Measurements from ENCODE around the gene RAD9A. TPM values are rescaled to one million over a fixed set of nuclear protein-coding genes. Genes with fewer than 3 reads are reported as not detected.

The RAD9A gene
- total RNA-seq, 1 experiment from 2014 or later = 26.9 TPM

GRCh38 chr11:67353317-67354074, 38.3 kb upstream of the RAD9A start, which contains the start of gene POLD4:
TSS of gene POLD4 (minus strand) at chr11:67353546. CDS start at chr11:67353399, 147 bp downstream.
- peak; percentile 98 for DNase-seq
- no peaks in the 10 kb centered on the region for H3K9me3 Mint-ChIP-seq (ENCODE audit: low read depth, unreplicated experiment)
- TF ChIP-seq CTCF (IDR thresholded peaks at IDR 0.05; ENCODE audit: unreplicated experiment) = no peak
- no TSS peak for BruUV-seq (replicated peaks)
- H3K27ac Mint-ChIP-seq (ENCODE audit: unreplicated experiment) = peak within 1 kb of the TSS; percentile 89
- intact Hi-C loops (cut with micrococcal nuclease; ENCODE audit: unreplicated experiment) = loop anchor here (1.0 to 10.0 kb wide), 3 partner anchors 21 to 151 kb away; partner anchors contain the start of genes CDK2AP2, PITPNM1 and RAD9A
- CTCF ChIA-PET = interaction anchor here (0.6 to 3.6 kb wide), 14 partner anchors 8 to 152 kb away, joined by 3 to 32 read pairs (median 5); partner anchors contain the start of genes PITPNM1, PPP1CA and RAD9A
- peaks cover 49% of the 10 kb centered on the region for H3K36me3 Mint-ChIP-seq (ENCODE audit: insufficient read depth, unreplicated experiment)
- H3K4me1 Mint-ChIP-seq (ENCODE audit: low read depth, unreplicated experiment) = peaks cover 63% of the 10 kb centered on the region
- no peaks in the 10 kb centered on the region for H3K27me3 Mint-ChIP-seq (ENCODE audit: unreplicated experiment)
- peak within 1 kb of the TSS; percentile 87 for H3K4me3 Mint-ChIP-seq (ENCODE audit: low read depth, unreplicated experiment)

- peaks cover 63% of the 10 kb centered on the region for H3K4me1 Mint-ChIP-seq (ENCODE audit: low read depth, unreplicated experiment)
- CTCF ChIA-PET = interaction anchor here (0.6 to 3.6 kb wide), 10 partner anchors 8 to 151 kb away, joined by 3 to 32 read pairs (median 8); partner anchors contain the start of genes PITPNM1, PPP1CA and RAD9A
- TSS peak; percentile 98 for BruUV-seq (replicated peaks)
These were observed 37.4 kb upstream of the RAD9A start for GRCh38 chr11:67354075-67355022.

GRCh38 chr11:67355023-67355793, 36.6 kb upstream of the RAD9A start:
- TF ChIP-seq CTCF (IDR thresholded peaks at IDR 0.05; ENCODE audit: unreplicated experiment) = no peak
- Mint-ChIP-seq H3K9me3 (ENCODE audit: low read depth, unreplicated experiment) (no peaks in the 10 kb centered on the region), H3K27me3 (ENCODE audit: unreplicated experiment) (no peaks in the 10 kb centered on the region), H3K36me3 (ENCODE audit: insufficient read depth, unreplicated experiment) (peaks cover 50% of the 10 kb centered on the region), H3K27ac (ENCODE audit: unreplicated experiment) (peak overlapping the region; percentile 89), H3K4me3 (ENCODE audit: low read depth, unreplicated experiment) (peak overlapping the region; percentile 87), H3K4me1 (ENCODE audit: low read depth, unreplicated experiment) (peaks cover 55% of the 10 kb centered on the region)
- no peak for DNase-seq
- BruUV-seq (replicated peaks) = no TSS peak
- CTCF ChIA-PET = interaction anchor here (1.0 to 3.6 kb wide), 7 partner anchors 7 to 46 kb away, joined by 3 to 36 read pairs (median 12); partner anchors contain the start of gene PPP1CA
- intact Hi-C loops (cut with micrococcal nuclease; ENCODE audit: unreplicated experiment) = loop anchor here (10.0 kb wide), 1 partner anchor 150 kb away; the partner anchor contains the start of genes CDK2AP2 and PITPNM1

More at GRCh38 chr11:67354075-67355022, 37.4 kb upstream of the RAD9A start:
- peak overlapping the region; percentile 89 for H3K27ac Mint-ChIP-seq (ENCODE audit: unreplicated experiment)
- H3K9me3 Mint-ChIP-seq (ENCODE audit: low read depth, unreplicated experiment) = no peaks in the 10 kb centered on the region
- peaks cover 50% of the 10 kb centered on the region for H3K36me3 Mint-ChIP-seq (ENCODE audit: insufficient read depth, unreplicated experiment)
- DNase-seq = peak; percentile 87
- intact Hi-C loops (cut with micrococcal nuclease; ENCODE audit: unreplicated experiment) = loop anchor here (1.0 to 10.0 kb wide), 3 partner anchors 20 to 150 kb away; partner anchors contain the start of genes CDK2AP2, PITPNM1 and RAD9A
- H3K4me3 Mint-ChIP-seq (ENCODE audit: low read depth, unreplicated experiment) = peak overlapping the region; percentile 87
- TF ChIP-seq CTCF (IDR thresholded peaks at IDR 0.05; ENCODE audit: unreplicated experiment) = no peak
- no peaks in the 10 kb centered on the region for H3K27me3 Mint-ChIP-seq (ENCODE audit: unreplicated experiment)
